OCI-LY1 (cell line): ENCODE data around the gene HORMAD2.

ENCODE experiments used
- H2AFZ ChIP-seq: fragments of 200-600 bp; sonication (generic), shearing (Covaris generic); 2 replicates; pipeline ENCODE4 v1.6.0; 2014; ENCODE audit warnings: antibody characterized with exemption, mild to moderate bottlenecking, low read length
- H3F3A ChIP-seq: fragments of 200-600 bp; sonication (generic), shearing (Covaris generic); 2 replicates; pipeline ENCODE4 v1.6.0; 2014; ENCODE audit warnings: mild to moderate bottlenecking, antibody characterized with exemption, low read length, moderate library complexity; ENCODE audit not compliant: insufficient read depth
- H3K27ac ChIP-seq: fragments of 200-600 bp; sonication (generic); 2 replicates; pipeline ENCODE4 v1.5.1; 2014; ENCODE audit warnings: low read length, mixed run types, mild to moderate bottlenecking, low read depth; ENCODE audit not compliant: poor library complexity, severe bottlenecking
- H3K27me3 ChIP-seq: fragments of 200-600 bp; sonication (generic); 2 replicates; pipeline ENCODE4 v1.6.0; 2014; ENCODE audit warnings: antibody characterized with exemption, mild to moderate bottlenecking, low read length, moderate library complexity; ENCODE audit not compliant: insufficient read depth
- H3K36me3 ChIP-seq: fragments of 200-600 bp; sonication (generic); 2 replicates; pipeline ENCODE4 v1.6.1; 2014; ENCODE audit warnings: mild to moderate bottlenecking, antibody characterized with exemption, low read length, moderate library complexity, mixed read lengths; ENCODE audit not compliant: insufficient read depth
- H3K4me1 ChIP-seq: fragments of 200-600 bp; sonication (generic); 2 replicates; pipeline ENCODE4 v1.5.1; 2014; ENCODE audit warnings: mild to moderate bottlenecking, low read length, moderate library complexity; ENCODE audit not compliant: insufficient read depth, severe bottlenecking
- H3K4me2 ChIP-seq: fragments of 200-600 bp; sonication (generic), shearing (Covaris generic); 2 replicates; pipeline ENCODE4 v1.6.1; 2014; ENCODE audit warnings: low read length
- H3K4me3 ChIP-seq: fragments of 200-600 bp; sonication (generic); 2 replicates; pipeline ENCODE4 v1.5.1; 2014; ENCODE audit warnings: low read length, low read depth, mild to moderate bottlenecking, mixed read lengths; ENCODE audit not compliant: poor library complexity, severe bottlenecking
- H3K79me2 ChIP-seq: fragments of 200-600 bp; shearing (Covaris generic); 2 replicates; pipeline ENCODE4 v1.6.1; 2016; ENCODE audit warnings: mixed run types, low read length, mixed read lengths; ENCODE audit not compliant: insufficient read depth
- H3K9ac ChIP-seq: fragments of 200-600 bp; sonication (generic), shearing (Covaris generic); 2 replicates; pipeline ENCODE4 v1.6.1; 2014; ENCODE audit warnings: mild to moderate bottlenecking, low read length, mixed read lengths
- H3K9me2 ChIP-seq: fragments of 200-600 bp; sonication (generic), shearing (Covaris generic); 2 replicates; pipeline ENCODE4 v1.6.1; 2014; ENCODE audit warnings: low read depth, mild to moderate bottlenecking, low read length, mixed read lengths
- H3K9me3 ChIP-seq: fragments of 200-600 bp; shearing (Covaris generic); 2 replicates; pipeline ENCODE4 v1.6.1; 2014; ENCODE audit warnings: low read length, mixed read lengths
- H4K20me1 ChIP-seq: fragments of 200-600 bp; sonication (generic), shearing (Covaris generic); 2 replicates; pipeline ENCODE4 v1.6.0; 2016; ENCODE audit warnings: mild to moderate bottlenecking, low read length; ENCODE audit not compliant: insufficient read depth
- EZH2 ChIP-seq: fragments of 200-600 bp; sonication (generic), shearing (Covaris generic); IDR thresholded peaks from 2 replicates; pipeline ENCODE4 v1.8.0; 2017; ENCODE audit warnings: borderline replicate concordance, mixed run types, mild to moderate bottlenecking, antibody characterized with exemption, low read length, moderate library complexity, mixed read lengths
- TF ChIP-seq, protein P1 (sequence below): fragments of 200-600 bp; sonication (generic), shearing (Covaris generic); IDR thresholded peaks from 2 replicates; pipeline ENCODE4 v1.5.1; 2017; ENCODE audit warnings: mild to moderate bottlenecking, antibody characterized with exemption, low read length, moderate library complexity, mixed read lengths

The HORMAD2 gene

DNA sequence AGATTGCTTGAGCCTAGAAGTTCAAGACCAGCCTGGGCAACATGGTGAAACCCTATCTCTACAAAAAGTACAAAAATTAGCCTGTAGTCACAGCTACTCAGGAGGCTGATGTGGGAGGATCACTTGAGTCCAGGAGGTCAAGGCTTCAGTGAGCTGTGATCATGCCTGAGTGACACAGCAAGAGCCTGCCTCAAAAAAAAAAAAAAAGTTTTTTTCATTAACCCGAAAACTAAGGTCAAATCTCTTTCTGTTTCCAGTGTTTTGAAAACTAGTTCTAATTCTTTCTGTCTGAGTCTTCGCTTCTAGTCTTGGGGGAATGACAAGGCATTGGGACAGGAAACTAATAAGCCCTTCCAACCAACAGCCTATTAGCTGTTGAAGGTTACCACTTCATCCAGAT is 108.6 kb downstream of the HORMAD2 start:
- Histone ChIP-seq H3F3A (no peaks in the 10 kb centered on the region), H3K4me3 (no peak overlapping the region), H3K4me2 (no peak overlapping the region), H2AFZ (no peak overlapping the region), H4K20me1 (no peaks in the 10 kb centered on the region), H3K4me1 (no peaks in the 10 kb centered on the region), H3K9ac (no peak overlapping the region), H3K9me3 (no peaks in the 10 kb centered on the region), H3K27me3 (no peaks in the 10 kb centered on the region), H3K9me2 (no peaks in the 10 kb centered on the region), H3K36me3 (no peaks in the 10 kb centered on the region), H3K79me2 (no peaks in the 10 kb centered on the region), H3K27ac (no peak overlapping the region)
- TF ChIP-seq, protein P1, sequence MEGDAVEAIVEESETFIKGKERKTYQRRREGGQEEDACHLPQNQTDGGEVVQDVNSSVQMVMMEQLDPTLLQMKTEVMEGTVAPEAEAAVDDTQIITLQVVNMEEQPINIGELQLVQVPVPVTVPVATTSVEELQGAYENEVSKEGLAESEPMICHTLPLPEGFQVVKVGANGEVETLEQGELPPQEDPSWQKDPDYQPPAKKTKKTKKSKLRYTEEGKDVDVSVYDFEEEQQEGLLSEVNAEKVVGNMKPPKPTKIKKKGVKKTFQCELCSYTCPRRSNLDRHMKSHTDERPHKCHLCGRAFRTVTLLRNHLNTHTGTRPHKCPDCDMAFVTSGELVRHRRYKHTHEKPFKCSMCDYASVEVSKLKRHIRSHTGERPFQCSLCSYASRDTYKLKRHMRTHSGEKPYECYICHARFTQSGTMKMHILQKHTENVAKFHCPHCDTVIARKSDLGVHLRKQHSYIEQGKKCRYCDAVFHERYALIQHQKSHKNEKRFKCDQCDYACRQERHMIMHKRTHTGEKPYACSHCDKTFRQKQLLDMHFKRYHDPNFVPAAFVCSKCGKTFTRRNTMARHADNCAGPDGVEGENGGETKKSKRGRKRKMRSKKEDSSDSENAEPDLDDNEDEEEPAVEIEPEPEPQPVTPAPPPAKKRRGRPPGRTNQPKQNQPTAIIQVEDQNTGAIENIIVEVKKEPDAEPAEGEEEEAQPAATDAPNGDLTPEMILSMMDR, result no peak
- no peak for TF ChIP-seq EZH2

DNA sequence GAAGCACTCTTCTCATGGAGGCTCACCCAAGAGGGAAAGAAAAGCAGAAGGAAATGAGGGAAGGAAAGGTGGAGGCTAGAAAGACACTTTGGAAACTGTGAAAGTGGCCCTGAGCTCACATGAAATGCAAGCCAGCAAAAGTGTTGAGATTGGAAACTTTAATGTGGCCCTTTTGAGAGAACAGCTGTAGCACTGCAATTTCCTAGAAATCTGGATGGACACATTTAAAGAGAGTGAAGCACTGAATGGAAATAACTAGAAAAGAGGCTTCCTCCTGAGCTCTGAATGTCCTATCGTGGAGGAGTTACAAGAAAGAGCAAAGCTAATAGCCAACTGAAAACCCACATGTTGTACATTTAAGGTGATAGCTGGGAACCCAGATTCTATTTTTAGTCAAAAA is 110.3 kb downstream of the HORMAD2 start:
- no peaks in the 10 kb centered on the region for H3K36me3 ChIP-seq
- H3F3A ChIP-seq, result no peaks in the 10 kb centered on the region
- H2AFZ ChIP-seq, result no peak overlapping the region
- no peak overlapping the region for H3K9ac ChIP-seq
- no peak overlapping the region for H3K4me2 ChIP-seq
- H4K20me1 ChIP-seq, result no peaks in the 10 kb centered on the region
- no peaks in the 10 kb centered on the region for H3K9me2 ChIP-seq
- no peaks in the 10 kb centered on the region for H3K9me3 ChIP-seq
- H3K4me3 ChIP-seq, result no peak overlapping the region
- H3K27me3 ChIP-seq, result no peaks in the 10 kb centered on the region
- no peaks in the 10 kb centered on the region for H3K4me1 ChIP-seq
- no peaks in the 10 kb centered on the region for H3K79me2 ChIP-seq
- no peak for TF ChIP-seq EZH2
- TF ChIP-seq, protein P1, result no peak
- no peak overlapping the region for H3K27ac ChIP-seq

DNA sequence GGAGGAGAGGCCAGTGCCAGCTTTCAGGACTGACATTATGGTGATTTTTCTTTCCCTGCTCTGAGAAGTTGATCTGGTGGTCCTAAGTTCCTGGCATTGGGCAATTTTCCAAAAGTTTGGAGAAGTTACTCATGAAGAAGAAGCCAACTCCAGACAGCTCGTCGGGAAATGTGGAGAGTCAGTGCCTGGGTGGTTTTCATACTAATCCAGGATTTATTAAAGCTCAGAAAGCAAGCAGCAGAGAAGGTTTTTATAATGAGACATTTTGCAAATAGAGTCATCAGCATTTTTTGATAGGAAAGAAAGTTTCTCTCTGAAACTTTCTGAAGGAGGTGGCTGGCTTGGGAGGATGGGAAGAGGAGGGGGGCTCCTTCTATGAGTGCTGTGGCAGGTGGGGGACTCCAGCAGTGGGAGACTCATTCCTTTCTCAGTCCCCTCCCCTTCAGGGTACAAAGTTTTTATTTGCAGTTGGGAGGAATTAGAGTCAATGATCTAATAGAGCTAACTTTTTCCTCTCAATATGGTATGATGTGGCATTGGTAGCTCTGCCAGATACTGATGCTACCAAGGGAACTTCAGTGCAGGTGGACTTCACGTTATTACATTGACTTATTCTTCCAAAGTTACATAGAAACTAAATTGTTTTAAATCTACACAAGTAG is 110.9 kb downstream of the HORMAD2 start:
- no peak for TF ChIP-seq EZH2
- TF ChIP-seq, protein P1, result no peak

More for the DNA sequence above, 110.9 kb downstream of the HORMAD2 start:
- Histone ChIP-seq H3K9me3 (no peaks in the 10 kb centered on the region), H3K27ac (no peak overlapping the region), H3K9ac (no peak overlapping the region), H4K20me1 (no peaks in the 10 kb centered on the region), H3K36me3 (no peaks in the 10 kb centered on the region), H2AFZ (no peak overlapping the region), H3K79me2 (no peaks in the 10 kb centered on the region), H3F3A (no peaks in the 10 kb centered on the region), H3K4me2 (no peak overlapping the region), H3K27me3 (no peaks in the 10 kb centered on the region), H3K9me2 (no peaks in the 10 kb centered on the region), H3K4me1 (no peaks in the 10 kb centered on the region), H3K4me3 (no peak overlapping the region)
